ENCODE measurements around the gene PLXDC1. TPM values are rescaled to one million over a fixed set of nuclear protein-coding genes. Genes with fewer than 3 reads are reported as not detected.
A peak's percentile ranks its signal among the peaks of the same experiment; 100 is the strongest.

The PLXDC1 gene
- total RNA-seq, 1 donor, result 2.9 TPM

DNA sequence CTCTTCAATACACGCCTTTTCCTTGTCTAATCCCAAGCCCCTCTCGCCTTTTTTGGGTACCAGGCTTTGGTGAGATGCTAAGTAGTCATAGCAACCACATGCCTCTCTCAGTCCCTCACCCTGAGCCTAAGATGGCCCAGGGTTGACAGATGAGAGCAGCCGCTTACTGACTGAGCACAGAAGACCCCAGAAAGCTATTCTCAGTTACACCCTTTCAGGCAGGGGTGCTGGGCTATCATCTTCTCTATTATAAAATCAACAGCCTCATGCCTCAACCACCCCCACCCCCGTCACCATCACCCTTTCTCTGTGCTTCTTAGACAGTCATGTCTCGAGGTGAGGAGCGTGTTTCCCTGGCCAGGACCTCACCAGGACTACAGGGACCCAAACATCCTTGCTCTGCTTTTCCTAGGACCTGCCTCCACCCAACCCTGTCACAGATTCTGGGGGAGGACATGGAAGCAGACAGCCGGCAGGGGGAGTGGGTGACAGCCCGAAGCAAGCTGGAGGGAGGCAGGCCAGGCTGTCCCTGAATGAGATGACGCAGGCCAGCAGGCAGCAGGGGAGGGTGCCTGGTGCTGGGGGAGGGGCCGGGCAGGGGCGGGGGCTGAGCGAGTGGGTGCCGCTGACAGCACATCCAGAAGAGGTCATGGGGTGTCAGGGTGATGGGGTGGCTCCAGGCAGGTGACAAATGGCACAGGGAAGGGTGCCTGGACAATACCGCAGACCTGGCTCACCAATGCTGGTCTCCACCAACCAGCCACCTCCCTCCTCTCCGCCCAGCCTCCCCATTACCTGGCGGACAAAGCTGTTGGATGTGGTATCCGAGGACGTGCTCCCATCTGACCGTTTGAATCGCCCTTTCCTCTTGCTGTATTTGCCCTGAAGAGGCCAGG, 42.9 kb upstream of the PLXDC1 start:
- H4K20me1 ChIP-seq (ENCODE audit: insufficient read depth, low read length), result peaks cover 20% of the 10 kb centered on the region
- TF ChIP-seq, protein P1, sequence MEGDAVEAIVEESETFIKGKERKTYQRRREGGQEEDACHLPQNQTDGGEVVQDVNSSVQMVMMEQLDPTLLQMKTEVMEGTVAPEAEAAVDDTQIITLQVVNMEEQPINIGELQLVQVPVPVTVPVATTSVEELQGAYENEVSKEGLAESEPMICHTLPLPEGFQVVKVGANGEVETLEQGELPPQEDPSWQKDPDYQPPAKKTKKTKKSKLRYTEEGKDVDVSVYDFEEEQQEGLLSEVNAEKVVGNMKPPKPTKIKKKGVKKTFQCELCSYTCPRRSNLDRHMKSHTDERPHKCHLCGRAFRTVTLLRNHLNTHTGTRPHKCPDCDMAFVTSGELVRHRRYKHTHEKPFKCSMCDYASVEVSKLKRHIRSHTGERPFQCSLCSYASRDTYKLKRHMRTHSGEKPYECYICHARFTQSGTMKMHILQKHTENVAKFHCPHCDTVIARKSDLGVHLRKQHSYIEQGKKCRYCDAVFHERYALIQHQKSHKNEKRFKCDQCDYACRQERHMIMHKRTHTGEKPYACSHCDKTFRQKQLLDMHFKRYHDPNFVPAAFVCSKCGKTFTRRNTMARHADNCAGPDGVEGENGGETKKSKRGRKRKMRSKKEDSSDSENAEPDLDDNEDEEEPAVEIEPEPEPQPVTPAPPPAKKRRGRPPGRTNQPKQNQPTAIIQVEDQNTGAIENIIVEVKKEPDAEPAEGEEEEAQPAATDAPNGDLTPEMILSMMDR (IDR thresholded peaks at IDR 0.05; ENCODE audit: extremely low read depth, low read depth, low read length), result peak; percentile 45
- no peak overlapping the region for H2AFZ ChIP-seq (ENCODE audit: low read length)
- DNase-seq (ENCODE audit: insufficient read length, low spot score, missing footprints), result peak; percentile 97
- no peaks in the 10 kb centered on the region for H3K9me3 ChIP-seq (ENCODE audit: low read depth, low read length)
- peaks cover 17% of the 10 kb centered on the region for H3K4me1 ChIP-seq (ENCODE audit: insufficient read depth, low read length)
- H3K36me3 ChIP-seq (ENCODE audit: insufficient read depth, low read length), result peaks cover 31% of the 10 kb centered on the region
- no peak overlapping the region for H3K4me3 ChIP-seq (ENCODE audit: insufficient read depth, low read length)
- no peak overlapping the region for H3K27ac ChIP-seq (ENCODE audit: low read depth, low read length)
- peaks cover 36% of the 10 kb centered on the region for H3K79me2 ChIP-seq (ENCODE audit: insufficient read depth, low read length)
- H3K4me2 ChIP-seq (ENCODE audit: insufficient read depth, low read length), result no peak overlapping the region
- H3K27me3 ChIP-seq (ENCODE audit: insufficient read depth, low read length), result no peaks in the 10 kb centered on the region

DNA sequence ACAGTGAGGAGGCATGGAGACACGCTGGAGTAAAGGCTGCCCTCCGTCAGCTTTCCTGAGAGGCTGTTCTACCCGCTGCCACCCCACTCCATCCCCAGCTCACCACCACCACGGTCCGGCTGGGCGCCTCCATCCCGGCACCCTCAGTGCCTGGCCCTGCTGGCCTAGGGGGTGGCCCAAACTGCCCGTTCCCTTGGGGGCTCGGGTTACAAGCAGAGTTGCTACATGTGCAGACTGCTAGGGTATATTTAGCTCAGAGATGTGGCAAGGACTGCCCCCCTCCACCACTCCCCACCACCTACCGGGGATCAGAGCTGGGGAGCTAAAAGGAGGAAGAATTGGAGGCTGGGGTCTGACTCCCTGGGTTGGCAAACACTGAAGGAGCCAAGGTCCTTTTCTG, 41.9 kb upstream of the PLXDC1 start:
- Histone ChIP-seq H3K36me3 (ENCODE audit: insufficient read depth, low read length) (peaks cover 31% of the 10 kb centered on the region), H3K4me1 (ENCODE audit: insufficient read depth, low read length) (peaks cover 17% of the 10 kb centered on the region), H3K27me3 (ENCODE audit: insufficient read depth, low read length) (no peaks in the 10 kb centered on the region), H2AFZ (ENCODE audit: low read length) (no peak overlapping the region), H3K79me2 (ENCODE audit: insufficient read depth, low read length) (peaks cover 36% of the 10 kb centered on the region), H3K4me2 (ENCODE audit: insufficient read depth, low read length) (no peak overlapping the region), H4K20me1 (ENCODE audit: insufficient read depth, low read length) (peaks cover 20% of the 10 kb centered on the region), H3K4me3 (ENCODE audit: insufficient read depth, low read length) (no peak overlapping the region), H3K27ac (ENCODE audit: low read depth, low read length) (no peak overlapping the region), H3K9me3 (ENCODE audit: low read depth, low read length) (no peaks in the 10 kb centered on the region)
- peak; percentile 59 for DNase-seq (ENCODE audit: insufficient read length, low spot score, missing footprints)
- TF ChIP-seq, protein P1 (IDR thresholded peaks at IDR 0.05; ENCODE audit: extremely low read depth, low read depth, low read length), result no peak

DNA sequence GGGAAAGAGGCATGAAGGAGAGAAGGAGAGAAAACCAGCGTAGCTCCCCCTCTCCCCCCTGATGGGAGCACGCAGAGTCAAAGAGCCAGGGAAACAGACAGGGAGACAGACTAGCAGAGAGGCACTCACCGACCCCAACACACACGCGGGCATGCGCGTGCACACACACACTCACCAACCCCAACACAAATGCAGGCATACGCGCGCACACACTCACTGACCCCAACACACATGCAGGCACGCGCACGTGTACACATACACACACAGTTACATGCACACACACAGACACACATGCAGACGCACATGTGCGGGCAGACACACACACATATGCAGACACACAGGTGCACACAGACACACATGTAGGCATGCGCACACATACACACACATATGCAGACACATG, 41.5 kb upstream of the PLXDC1 start:
- TF ChIP-seq, protein P1 (IDR thresholded peaks at IDR 0.05; ENCODE audit: extremely low read depth, low read depth, low read length), result no peak
- Histone ChIP-seq H4K20me1 (ENCODE audit: insufficient read depth, low read length) (peaks cover 20% of the 10 kb centered on the region), H3K4me2 (ENCODE audit: insufficient read depth, low read length) (no peak overlapping the region), H3K27me3 (ENCODE audit: insufficient read depth, low read length) (no peaks in the 10 kb centered on the region), H3K4me1 (ENCODE audit: insufficient read depth, low read length) (peaks cover 17% of the 10 kb centered on the region), H3K79me2 (ENCODE audit: insufficient read depth, low read length) (peaks cover 36% of the 10 kb centered on the region), H3K9me3 (ENCODE audit: low read depth, low read length) (no peaks in the 10 kb centered on the region), H3K27ac (ENCODE audit: low read depth, low read length) (no peak overlapping the region), H3K4me3 (ENCODE audit: insufficient read depth, low read length) (no peak overlapping the region), H2AFZ (ENCODE audit: low read length) (no peak overlapping the region), H3K36me3 (ENCODE audit: insufficient read depth, low read length) (peaks cover 31% of the 10 kb centered on the region)
- peak; percentile 27 for DNase-seq (ENCODE audit: insufficient read length, low spot score, missing footprints)

DNA sequence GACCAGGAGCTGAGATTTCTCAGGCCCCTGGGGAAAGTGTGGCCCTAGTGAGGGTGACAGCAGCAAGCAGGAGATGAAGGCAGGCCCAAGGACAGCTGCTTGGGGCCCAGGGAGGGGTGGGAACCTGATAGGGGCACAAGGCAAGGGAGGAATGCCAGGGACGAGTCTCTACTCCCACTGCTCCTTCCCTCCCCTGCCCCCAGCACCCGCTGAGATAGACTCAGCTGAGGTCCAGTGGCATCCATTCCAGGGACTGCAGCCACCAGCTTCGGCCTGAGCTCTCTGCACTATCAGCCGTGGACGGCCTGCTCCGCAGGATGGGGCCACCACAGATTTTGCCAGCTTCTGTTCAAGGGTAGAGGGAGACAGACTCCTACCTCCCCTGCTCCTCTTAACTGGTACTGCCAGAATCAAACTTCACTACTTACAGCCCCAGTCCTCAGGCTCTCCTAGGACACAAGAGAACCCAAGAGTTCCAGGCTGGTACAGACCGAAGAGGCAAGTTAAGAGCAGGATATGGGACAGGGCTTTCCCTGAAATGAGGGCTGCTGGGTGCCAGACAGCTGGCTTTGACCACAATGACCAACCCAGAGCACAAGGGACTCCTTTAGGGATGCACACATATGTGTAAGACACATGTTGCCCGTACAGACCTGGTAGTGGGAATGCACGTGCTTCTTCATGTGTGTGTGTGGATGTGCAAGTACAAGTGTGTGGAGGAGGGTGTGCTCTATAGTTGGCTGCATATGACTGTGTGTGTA, 40.5 kb upstream of the PLXDC1 start:
- Histone ChIP-seq H2AFZ (ENCODE audit: low read length) (no peak overlapping the region), H3K36me3 (ENCODE audit: insufficient read depth, low read length) (peaks cover 38% of the 10 kb centered on the region), H4K20me1 (ENCODE audit: insufficient read depth, low read length) (peaks cover 20% of the 10 kb centered on the region), H3K9me3 (ENCODE audit: low read depth, low read length) (no peaks in the 10 kb centered on the region), H3K4me2 (ENCODE audit: insufficient read depth, low read length) (no peak overlapping the region), H3K27me3 (ENCODE audit: insufficient read depth, low read length) (no peaks in the 10 kb centered on the region), H3K4me3 (ENCODE audit: insufficient read depth, low read length) (no peak overlapping the region), H3K4me1 (ENCODE audit: insufficient read depth, low read length) (peaks cover 17% of the 10 kb centered on the region), H3K79me2 (ENCODE audit: insufficient read depth, low read length) (peaks cover 36% of the 10 kb centered on the region), H3K27ac (ENCODE audit: low read depth, low read length) (no peak overlapping the region)
- DNase-seq (ENCODE audit: insufficient read length, low spot score, missing footprints), result peak; percentile 67
- TF ChIP-seq, protein P1 (IDR thresholded peaks at IDR 0.05; ENCODE audit: extremely low read depth, low read depth, low read length), result no peak

Measured in osteoblast (primary cell).